Measurements from ENCODE around the gene CRADD.

GRCh38 chr12:93901739-93902138 is 224.6 kb downstream of the CRADD start:
- TF ChIP-seq POLR2A (IDR thresholded peaks at IDR 0.05) = no peak
- TF ChIP-seq POLR2AphosphoS5 (IDR thresholded peaks at IDR 0.05) = no peak
